ENCODE data around the gene TPRA1. TPM values are rescaled to one million over a fixed set of nuclear protein-coding genes. Genes with fewer than 3 reads are reported as not detected.

The TPRA1 gene
- total RNA-seq, 1 experiment from 2014 or later, result 35.1 TPM

GRCh38 chr3:127550468-127551157, 39.9 kb downstream of the TPRA1 start (continued):
- TF ChIP-seq EZH2 (IDR thresholded peaks at IDR 0.05) (no peak), JUND (IDR thresholded peaks at IDR 0.05) (no peak), SP1 (IDR thresholded peaks at IDR 0.05; ENCODE audit: low read depth) (no peak), POLR2A (IDR thresholded peaks at IDR 0.05; ENCODE audit: borderline replicate concordance, extremely low read depth, insufficient read depth, insufficient read length) (no peak)
- TF ChIP-seq, protein P1, sequence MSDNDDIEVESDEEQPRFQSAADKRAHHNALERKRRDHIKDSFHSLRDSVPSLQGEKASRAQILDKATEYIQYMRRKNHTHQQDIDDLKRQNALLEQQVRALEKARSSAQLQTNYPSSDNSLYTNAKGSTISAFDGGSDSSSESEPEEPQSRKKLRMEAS (IDR thresholded peaks at IDR 0.05), result no peak

GRCh38 chr3:127549826-127550467, 40.6 kb downstream of the TPRA1 start:
- BruUV-seq (replicated peaks), result no TSS peak
- TF ChIP-seq, protein P1 (IDR thresholded peaks at IDR 0.05), result no peak
- TF ChIP-seq EGR1 (IDR thresholded peaks at IDR 0.05; ENCODE audit: low read depth) (no peak), RAD21 (IDR thresholded peaks at IDR 0.05; ENCODE audit: low read depth) (no peak), EZH2phosphoT487 (IDR thresholded peaks at IDR 0.05; ENCODE audit: borderline replicate concordance) (no peak), FOSL1 (IDR thresholded peaks at IDR 0.05; ENCODE audit: low read depth) (no peak), SP1 (IDR thresholded peaks at IDR 0.05; ENCODE audit: low read depth) (no peak), POLR2AphosphoS5 (IDR thresholded peaks at IDR 0.05; ENCODE audit: low read depth, low read length) (no peak), EZH2 (IDR thresholded peaks at IDR 0.05) (no peak), TCF7L2 (IDR thresholded peaks at IDR 0.05; ENCODE audit: borderline replicate concordance, extremely low read depth, insufficient read depth, insufficient read length) (no peak), ZFX (IDR thresholded peaks at IDR 0.05) (no peak), SRF (IDR thresholded peaks at IDR 0.05; ENCODE audit: low read depth) (no peak), JUND (IDR thresholded peaks at IDR 0.05) (no peak), REST (IDR thresholded peaks at IDR 0.05; ENCODE audit: low read depth) (no peak), SIN3A (IDR thresholded peaks at IDR 0.05; ENCODE audit: low read depth) (no peak), ZBTB33 (IDR thresholded peaks at IDR 0.05; ENCODE audit: extremely low read depth, insufficient replicate concordance, low read length) (no peak)
- TF ChIP-seq, protein P2, sequence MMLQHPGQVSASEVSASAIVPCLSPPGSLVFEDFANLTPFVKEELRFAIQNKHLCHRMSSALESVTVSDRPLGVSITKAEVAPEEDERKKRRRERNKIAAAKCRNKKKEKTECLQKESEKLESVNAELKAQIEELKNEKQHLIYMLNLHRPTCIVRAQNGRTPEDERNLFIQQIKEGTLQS (IDR thresholded peaks at IDR 0.05), result no peak

More at GRCh38 chr3:127549826-127550467, 40.6 kb downstream of the TPRA1 start:
- H3K4me2 ChIP-seq (ENCODE audit: low read length), result no peak overlapping the region
- no peak for DNase-seq (ENCODE audit: low read depth, low spot score)
- no peak overlapping the region for H3K4me3 ChIP-seq (replicated peaks in 1 of 2; ENCODE audit: low read depth in 1 of 2, low read length in 2 of 2)
- no peaks in the 10 kb centered on the region for H3K27me3 ChIP-seq (ENCODE audit: insufficient read depth, low read length)
- H2AFZ ChIP-seq (ENCODE audit: low read depth, low read length, poor library complexity, severe bottlenecking), result no peak overlapping the region
- no peaks in the 10 kb centered on the region for H3K9me3 ChIP-seq (ENCODE audit: control insufficient read depth in 1 of 2, insufficient read depth in 1 of 2, low read depth in 1 of 2, low read length in 2 of 2)
- H3K79me2 ChIP-seq (ENCODE audit: insufficient read depth, low read length), result no peaks in the 10 kb centered on the region
- no peaks in the 10 kb centered on the region for H3K9me2 ChIP-seq (ENCODE audit: insufficient read depth)
- ChIA-PET CTCF (no interaction called here), RAD21 (ENCODE audit: low non-redundant PET in 1 of 2, low total read pairs in 2 of 2, uncharacterized antibody in 2 of 2, unreplicated experiment in 2 of 2) (no interaction called here), POLR2A (no interaction called here)
- no peak overlapping the region for H3K9ac ChIP-seq (ENCODE audit: low read length)
- H3K4me1 ChIP-seq (ENCODE audit: control insufficient read depth in 1 of 2, insufficient read depth in 2 of 2, low read length in 2 of 2), result peaks cover 6 to 19% of the 10 kb centered on the region in 2 experiments; a peak in 3 of 4 replicates
- no peak for ATAC-seq
- no peaks in the 10 kb centered on the region for H3K36me3 ChIP-seq (ENCODE audit: control insufficient read depth in 1 of 2, insufficient read depth in 2 of 2, low read length in 2 of 2)
- intact Hi-C loops (cut with micrococcal nuclease), result loop anchor here (10.0 kb wide), 2 partner anchors 175 to 1415 kb away; no protein-coding TSS in a partner anchor
- no peaks in the 10 kb centered on the region for H4K20me1 ChIP-seq (ENCODE audit: insufficient read depth)
- no peak overlapping the region for H3K27ac ChIP-seq (ENCODE audit: low read depth, low read length)
